ENCODE measurements around the gene FAM131A. TPM values are rescaled to one million over a fixed set of nuclear protein-coding genes. Genes with fewer than 3 reads are reported as not detected.

Gene FAM131A
- total RNA-seq, 1 experiment from 2014 or later: 15.1 TPM

GRCh38 chr3:184323696-184324095 is 13.7 kb upstream of the FAM131A start:
- intact Hi-C loops (cut with micrococcal nuclease; ENCODE audit: unreplicated experiment): no loop called here
- no TSS peak for BruUV-seq (replicated peaks)
- POLR2A ChIA-PET (ENCODE audit: low non-redundant PET): no interaction called here
- H3K27me3 ChIP-seq (replicated peaks; ENCODE audit: insufficient read depth, low read depth, low read length, poor library complexity): no peaks in the 10 kb centered on the region
- no peaks in the 10 kb centered on the region for H3K9me3 ChIP-seq (ENCODE audit: low read depth, low read length, poor library complexity, severe bottlenecking)
- no peak for DNase-seq (ENCODE audit: low spot score)
- H3K27ac ChIP-seq (ENCODE audit: low read depth, low read length, poor library complexity, severe bottlenecking): no peak overlapping the region
- CTCF ChIA-PET: no interaction called here
- peaks cover 89% of the 10 kb centered on the region for H3K36me3 ChIP-seq (ENCODE audit: insufficient read depth, low read length, poor library complexity, severe bottlenecking)
- TF ChIP-seq CTCF (conservative IDR thresholded peaks at IDR 0.05; ENCODE audit: low read depth, low read length): no peak
- TF ChIP-seq EZH2 (IDR thresholded peaks at IDR 0.05; ENCODE audit: borderline replicate concordance, low read depth, low read length, poor library complexity, severe bottlenecking): no peak
- H3K4me1 ChIP-seq (ENCODE audit: insufficient read depth, low read length, poor library complexity, severe bottlenecking): peaks cover 15% of the 10 kb centered on the region
- no peak overlapping the region for H3K4me3 ChIP-seq (ENCODE audit: low read depth, low read length, poor library complexity, severe bottlenecking)

- Histone ChIP-seq H3K27ac (ENCODE audit: low read depth, low read length, poor library complexity, severe bottlenecking) (no peak overlapping the region), H3K9me3 (ENCODE audit: low read depth, low read length, poor library complexity, severe bottlenecking) (no peaks in the 10 kb centered on the region), H3K4me1 (ENCODE audit: insufficient read depth, low read length, poor library complexity, severe bottlenecking) (peaks cover 1% of the 10 kb centered on the region), H3K27me3 (replicated peaks; ENCODE audit: insufficient read depth, low read depth, low read length, poor library complexity) (no peaks in the 10 kb centered on the region), H3K36me3 (ENCODE audit: insufficient read depth, low read length, poor library complexity, severe bottlenecking) (peaks cover 100% of the 10 kb centered on the region), H3K4me3 (ENCODE audit: low read depth, low read length, poor library complexity, severe bottlenecking) (no peak overlapping the region)
- no TSS peak for BruUV-seq (replicated peaks)
- DNase-seq (ENCODE audit: low spot score): no peak
- TF ChIP-seq EZH2 (IDR thresholded peaks at IDR 0.05; ENCODE audit: borderline replicate concordance, low read depth, low read length, poor library complexity, severe bottlenecking) (no peak), CTCF (conservative IDR thresholded peaks at IDR 0.05; ENCODE audit: low read depth, low read length) (no peak)
- intact Hi-C loops (cut with micrococcal nuclease; ENCODE audit: unreplicated experiment): no loop called here
- ChIA-PET CTCF (no interaction called here), POLR2A (ENCODE audit: low non-redundant PET) (no interaction called here)
These were observed 12.1 kb upstream of the FAM131A start for GRCh38 chr3:184325269-184325668.

- Histone ChIP-seq H3K36me3 (ENCODE audit: insufficient read depth, low read length, poor library complexity, severe bottlenecking) (peaks cover 100% of the 10 kb centered on the region), H3K4me3 (ENCODE audit: low read depth, low read length, poor library complexity, severe bottlenecking) (no peak overlapping the region), H3K4me1 (ENCODE audit: insufficient read depth, low read length, poor library complexity, severe bottlenecking) (no peaks in the 10 kb centered on the region), H3K27ac (ENCODE audit: low read depth, low read length, poor library complexity, severe bottlenecking) (no peak overlapping the region), H3K9me3 (ENCODE audit: low read depth, low read length, poor library complexity, severe bottlenecking) (no peaks in the 10 kb centered on the region), H3K27me3 (replicated peaks; ENCODE audit: insufficient read depth, low read depth, low read length, poor library complexity) (no peaks in the 10 kb centered on the region)
- CTCF ChIA-PET: no interaction called here
- intact Hi-C loops (cut with micrococcal nuclease; ENCODE audit: unreplicated experiment): no loop called here
- BruUV-seq (replicated peaks): no TSS peak
- POLR2A ChIA-PET (ENCODE audit: low non-redundant PET): no interaction called here
- no peak for DNase-seq (ENCODE audit: low spot score)
- no peak for TF ChIP-seq CTCF (conservative IDR thresholded peaks at IDR 0.05; ENCODE audit: low read depth, low read length)
- TF ChIP-seq EZH2 (IDR thresholded peaks at IDR 0.05; ENCODE audit: borderline replicate concordance, low read depth, low read length, poor library complexity, severe bottlenecking): no peak
These were observed 11.6 kb upstream of the FAM131A start for GRCh38 chr3:184325715-184326369.
